CD4-positive, alpha-beta T cell treated with Interferon gamma for 1 hour (primary cell): Measurements from ENCODE around the gene RNF112.
"Not testable (repeated sequence)": the region's sequence is repeated elsewhere in the genome, so short reads cannot be mapped to it uniquely, and the experiment has no call there.

ENCODE experiments used
- DNase-seq: peaks from one replicate; pipeline ENCODE4 v3.0.0-alpha.2; 2020

Gene RNF112

DNA sequence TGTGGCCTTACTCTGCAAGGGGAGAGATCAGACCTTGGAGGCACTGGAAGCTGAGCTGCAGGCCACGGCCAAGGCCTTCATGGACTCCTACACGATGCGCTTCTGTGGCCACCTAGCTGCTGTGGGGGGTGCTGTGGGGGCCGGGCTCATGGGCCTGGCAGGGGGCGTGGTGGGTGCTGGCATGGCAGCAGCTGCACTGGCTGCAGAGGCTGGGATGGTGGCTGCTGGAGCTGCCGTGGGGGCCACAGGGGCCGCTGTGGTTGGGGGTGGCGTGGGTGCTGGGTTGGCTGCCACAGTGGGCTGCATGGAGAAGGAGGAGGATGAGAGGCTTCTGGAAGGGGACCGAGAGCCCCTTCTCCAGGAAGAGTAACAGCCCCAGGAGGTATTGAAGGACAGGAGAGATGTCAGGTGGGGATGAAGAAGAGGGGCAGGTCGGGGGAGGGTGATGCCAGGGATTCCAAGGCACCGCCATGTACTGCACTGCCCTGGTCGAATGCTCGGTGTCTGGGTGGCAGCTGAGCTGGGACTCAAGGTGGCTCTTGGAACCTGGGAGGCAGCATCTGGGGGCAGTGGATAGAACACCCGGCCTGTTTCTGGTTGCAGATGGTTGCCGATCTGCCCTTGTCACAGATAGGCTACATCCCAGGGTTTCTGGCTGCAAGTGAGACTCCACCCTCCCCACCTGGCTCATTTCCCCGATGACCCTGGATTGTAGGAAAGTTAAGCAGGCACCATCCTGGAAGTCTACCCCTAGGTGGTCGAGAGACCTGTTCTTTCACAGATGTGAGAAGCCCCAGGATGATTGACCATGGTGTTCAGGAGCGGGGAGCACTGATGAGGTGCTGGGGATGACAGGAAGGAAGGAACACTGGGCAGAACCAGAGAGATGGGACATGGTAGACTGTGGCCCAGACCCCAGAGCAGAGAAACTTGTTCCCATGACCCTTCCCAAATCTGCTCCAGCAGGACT, 5.1 kb downstream of the RNF112 start:
- no peak for DNase-seq

DNA sequence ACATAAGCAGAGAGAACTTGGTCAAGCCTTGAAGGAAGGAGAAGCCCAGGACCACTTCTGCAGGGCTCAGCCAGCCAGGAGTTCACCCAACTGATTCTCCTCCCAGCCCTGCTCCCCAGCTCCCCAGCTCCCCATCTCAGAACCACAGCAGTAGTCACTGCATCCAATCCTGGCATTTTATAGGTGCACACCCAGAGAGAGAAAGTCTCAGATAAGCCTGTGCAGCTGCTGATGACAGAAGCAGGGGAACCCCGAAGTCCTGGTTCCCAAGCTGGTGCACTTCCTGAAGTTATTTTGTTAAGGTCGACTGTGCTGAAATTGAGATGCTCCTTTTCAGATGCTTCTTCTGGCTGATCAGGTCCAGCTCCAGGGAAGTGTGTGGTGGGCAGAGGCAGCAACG, 6.6 kb downstream of the RNF112 start:
- DNase-seq, result no peak

DNA sequence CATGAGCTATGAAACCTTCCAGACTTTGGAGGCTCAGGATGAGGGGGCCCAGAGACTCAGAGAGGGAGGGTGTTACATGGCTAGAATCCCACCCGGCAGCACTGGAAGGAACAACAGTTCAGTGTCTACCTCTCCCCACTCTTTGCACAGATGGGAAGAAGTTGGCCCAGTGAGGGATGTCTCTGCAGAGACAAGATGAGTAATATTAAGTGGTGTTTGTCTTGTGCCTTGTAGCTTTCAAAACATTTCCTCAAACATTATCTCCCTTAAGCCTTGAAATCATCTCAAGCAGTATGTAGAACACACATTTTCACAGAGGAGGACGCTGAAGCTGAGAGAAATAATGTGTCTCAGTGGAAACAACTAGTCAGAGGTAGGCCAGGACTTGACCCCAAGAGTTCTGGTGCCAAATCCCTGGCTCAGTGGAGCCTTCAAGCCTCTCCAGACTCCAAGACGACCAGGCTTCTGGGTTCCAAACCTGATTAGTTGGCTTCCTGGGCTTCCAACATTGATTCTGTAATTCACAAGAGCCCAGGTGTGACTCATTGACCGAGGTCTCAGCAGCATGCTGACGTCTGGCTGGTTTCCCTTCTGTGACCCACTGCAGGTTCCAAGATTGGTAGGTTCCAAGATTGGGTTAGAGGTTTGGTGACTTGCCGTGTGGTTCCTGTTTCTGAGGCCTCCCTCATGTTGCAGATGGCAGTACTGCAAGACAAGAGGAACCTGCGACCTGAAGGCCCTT, 7.4 kb downstream of the RNF112 start:
- DNase-seq, result peak; percentile 36

DNA sequence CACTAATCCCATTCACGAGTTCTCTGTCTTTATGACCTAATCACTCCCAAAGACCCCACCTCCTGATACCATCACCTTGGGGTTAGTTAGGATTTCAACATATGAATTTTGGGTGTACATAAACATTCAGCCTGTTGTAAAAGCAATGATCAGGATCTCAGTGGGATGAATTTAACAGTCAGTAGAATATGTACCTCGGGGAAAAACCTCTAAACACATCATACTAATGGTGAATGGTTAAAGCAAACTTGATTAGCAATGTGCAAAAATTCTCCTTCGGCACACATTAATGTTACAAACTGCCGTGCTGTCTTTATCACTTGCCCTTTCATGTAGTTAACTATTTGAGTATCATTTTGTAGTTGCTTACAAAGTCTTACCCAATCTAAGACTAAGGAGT, 10.2 kb downstream of the RNF112 start:
- no peak for DNase-seq

DNA sequence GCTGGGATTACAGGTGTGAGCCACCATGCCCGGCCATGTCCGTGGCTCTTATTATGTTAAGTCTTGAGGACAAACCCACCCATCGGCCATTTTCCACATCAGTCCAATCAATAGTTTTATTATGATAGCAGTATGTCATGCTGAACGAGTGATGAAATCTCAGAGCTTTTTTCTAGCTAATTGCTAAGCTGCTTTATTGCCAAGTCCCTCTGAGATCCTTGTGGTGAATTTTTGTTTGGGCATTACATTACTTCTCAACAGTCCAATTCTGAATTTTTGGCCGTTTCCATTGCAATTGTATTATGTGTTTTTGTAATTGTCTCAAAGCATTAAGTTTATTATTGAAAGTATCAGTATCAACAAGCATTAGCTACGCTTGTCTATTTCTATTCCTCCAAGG, 10.9 kb downstream of the RNF112 start:
- DNase-seq, result no peak

DNA sequence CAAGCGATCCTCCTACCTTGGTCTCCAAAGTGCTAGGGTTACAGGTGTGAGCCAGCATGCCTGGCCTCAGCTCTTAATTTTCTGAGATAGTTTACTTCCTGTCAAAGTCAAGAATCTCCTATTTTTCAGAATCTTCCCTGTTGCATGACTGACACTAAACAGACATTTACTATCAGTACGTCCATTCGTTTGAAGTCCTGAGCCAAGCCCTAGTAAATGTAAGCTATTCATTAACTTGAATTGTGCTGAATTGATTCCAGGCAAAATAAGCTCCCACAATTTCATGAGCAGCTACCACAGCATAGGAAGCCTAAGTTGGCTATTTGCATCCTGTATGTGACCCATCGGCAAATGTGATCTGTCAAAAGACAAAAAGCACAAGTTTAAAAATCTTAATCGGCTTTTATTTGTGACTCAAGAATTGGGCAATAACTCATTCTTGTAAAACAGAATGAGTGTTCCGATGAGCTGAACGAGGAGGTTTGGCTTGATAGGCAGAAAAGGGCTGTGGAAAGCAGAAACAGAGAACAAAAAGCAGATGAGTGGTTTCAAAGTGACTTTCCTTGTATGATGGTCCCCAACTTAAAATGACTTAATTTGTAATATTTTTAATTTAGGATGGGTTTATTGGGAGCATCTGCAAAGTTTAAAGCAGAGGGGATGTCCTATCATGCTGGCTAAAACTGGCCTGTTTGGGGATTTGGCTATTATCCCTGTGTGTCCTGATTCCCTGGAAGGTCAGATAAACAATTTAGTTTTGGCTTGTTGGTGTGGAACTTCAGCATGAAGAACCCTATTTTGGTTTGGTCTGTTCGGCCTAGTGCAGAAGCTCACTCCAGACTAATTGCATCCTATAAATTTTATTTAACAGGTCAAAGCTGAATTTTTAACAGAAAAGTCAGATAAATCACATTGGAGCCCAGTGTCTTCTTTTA, 14.2 kb downstream of the RNF112 start:
- DNase-seq, result no peak

DNA sequence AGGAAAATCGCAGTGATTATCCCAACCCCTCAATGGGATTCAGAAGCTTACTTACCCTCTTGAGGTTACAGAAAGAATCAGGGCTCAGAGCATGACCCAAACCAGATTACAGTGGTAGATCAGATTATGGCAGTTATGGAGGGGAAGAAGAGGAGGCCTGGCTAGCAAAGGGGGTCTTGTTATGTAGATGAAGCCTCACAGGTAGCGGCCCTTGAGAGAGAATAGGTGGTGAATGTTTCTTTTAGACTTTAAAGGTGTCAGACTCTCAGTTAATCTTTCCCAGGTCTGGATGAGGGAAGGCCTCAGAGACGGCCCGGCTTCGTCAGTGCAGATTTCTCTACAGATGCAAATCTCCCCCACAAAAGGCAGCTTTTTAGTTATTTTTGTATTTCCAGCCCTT, 15.6 kb downstream of the RNF112 start:
- DNase-seq, result no peak

DNA sequence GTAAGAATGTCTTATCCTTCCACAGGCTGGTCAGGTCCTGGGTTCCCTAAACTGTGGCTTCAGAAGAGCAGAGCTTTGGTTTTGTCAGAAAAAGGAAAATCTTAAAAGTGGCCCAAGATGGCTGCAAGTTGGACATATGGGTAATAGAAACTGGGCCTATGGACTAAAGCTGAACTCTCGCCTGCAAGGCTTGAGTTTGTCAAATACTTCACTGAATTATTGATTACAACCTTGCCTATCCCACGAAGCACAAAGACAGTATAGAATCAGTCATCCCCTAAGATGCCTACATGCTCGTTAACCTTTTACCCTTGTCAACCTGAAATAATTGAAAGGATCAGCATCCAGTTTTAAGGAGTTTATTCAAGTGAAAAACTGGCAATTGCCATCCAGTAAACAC, 20.7 kb downstream of the RNF112 start:
- DNase-seq, result no peak

DNA sequence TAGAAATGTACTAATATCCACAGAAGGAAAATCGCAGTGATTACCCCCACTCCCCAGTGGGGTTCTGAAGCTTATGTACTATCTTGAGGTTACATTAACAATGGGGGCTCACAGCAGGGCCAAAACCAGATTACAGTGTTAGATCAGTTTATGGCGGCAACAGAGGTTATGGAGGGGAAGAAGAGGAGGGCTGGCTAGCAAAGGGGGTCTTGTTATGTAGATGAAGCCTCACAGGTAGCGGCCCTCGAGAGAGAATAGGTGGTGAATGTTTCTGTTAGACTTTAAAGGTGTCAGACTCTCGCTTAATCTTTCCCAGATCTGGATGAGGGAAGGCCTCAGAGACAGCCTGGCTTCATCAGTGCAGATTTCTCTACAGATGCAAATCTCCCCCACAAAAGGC, 22.2 kb downstream of the RNF112 start:
- no peak for DNase-seq

DNA sequence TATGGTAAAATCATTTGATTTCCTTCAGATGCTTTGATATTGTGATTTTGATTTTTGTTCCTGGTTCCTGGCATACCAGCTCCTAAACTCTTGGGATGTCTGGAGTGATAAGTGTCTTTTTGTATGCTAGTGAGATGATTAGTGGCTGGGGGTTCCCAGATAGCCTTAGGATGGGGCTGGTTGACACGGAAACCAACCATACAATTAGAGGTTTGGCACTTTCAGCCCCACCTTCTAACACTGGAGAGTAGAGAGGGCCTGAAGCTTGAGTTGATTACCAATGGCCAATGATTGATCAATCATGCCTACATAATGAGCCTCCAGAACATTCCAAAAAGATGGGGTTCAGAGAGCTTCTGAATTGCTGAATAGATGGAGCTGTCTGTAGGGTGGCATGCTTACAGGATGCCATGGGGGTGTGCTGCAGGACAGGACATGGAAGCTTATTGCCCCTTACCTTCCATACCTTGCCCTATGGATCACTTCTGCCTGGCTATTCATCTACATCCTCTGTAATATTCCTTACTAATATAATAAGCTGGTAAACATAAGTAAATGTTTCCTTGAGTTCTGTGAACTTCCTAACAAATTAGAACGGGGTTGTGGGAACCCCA, 22.8 kb downstream of the RNF112 start:
- DNase-seq, result no peak

DNA sequence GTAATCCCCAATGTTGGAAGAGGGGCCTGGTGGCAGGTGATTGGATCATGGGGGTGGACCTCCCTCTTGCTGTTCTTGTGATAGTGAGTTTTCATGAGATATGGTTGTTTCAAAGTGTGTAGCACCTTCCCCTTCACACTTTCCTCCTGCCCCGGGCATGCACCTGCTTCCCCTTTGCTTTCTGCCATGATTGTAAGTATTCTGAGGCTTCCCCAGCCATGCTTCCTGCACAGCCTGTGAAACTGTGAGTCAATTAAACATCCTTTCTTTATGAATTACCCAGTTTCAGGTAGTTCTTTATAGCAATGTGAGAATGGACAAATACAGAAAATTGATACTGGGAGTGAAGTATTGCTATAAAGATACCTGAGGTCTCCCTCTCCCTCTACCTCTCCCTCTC, 29.4 kb downstream of the RNF112 start:
- no peak for DNase-seq

DNA sequence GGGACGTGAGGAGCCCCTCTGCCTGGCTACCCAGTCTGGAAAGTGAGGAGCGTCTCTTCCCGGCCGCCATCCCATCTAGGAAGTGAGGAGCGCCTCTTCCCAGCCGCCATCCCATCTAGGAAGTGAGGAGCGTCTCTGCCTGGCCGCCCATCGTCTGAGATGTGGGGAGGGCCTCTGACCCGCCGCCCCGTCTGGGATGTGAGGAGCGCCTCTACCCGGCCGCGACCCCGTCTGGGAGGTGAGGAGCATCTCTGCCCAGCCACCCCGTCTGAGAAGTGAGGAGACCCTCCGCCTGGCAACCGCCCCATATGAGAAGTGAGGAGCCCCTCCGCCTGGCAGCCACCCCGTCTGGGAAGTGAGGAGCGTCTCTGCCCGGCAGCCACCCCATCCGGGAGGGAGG, 30.3 kb downstream of the RNF112 start:
- not testable (repeated sequence) for DNase-seq

DNA sequence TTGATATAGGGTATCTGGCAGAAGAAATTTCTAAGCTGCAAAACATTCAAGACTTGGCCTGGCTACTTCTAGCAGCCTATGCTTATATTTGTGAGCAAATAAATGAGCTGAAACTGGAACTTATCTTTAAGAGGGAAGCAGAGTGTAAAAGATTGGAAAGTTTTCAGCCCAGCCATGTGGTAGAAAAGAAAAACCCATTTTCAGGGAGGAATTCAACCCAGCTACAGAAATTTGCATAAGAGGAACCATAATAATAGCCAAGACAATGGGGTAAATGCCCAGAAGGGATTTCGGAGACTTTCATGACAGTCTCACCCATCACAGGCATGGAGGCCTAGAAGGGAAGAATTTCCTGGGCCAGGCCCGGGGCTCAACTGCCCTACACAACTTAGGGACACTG, 31.7 kb downstream of the RNF112 start:
- no peak for DNase-seq

DNA sequence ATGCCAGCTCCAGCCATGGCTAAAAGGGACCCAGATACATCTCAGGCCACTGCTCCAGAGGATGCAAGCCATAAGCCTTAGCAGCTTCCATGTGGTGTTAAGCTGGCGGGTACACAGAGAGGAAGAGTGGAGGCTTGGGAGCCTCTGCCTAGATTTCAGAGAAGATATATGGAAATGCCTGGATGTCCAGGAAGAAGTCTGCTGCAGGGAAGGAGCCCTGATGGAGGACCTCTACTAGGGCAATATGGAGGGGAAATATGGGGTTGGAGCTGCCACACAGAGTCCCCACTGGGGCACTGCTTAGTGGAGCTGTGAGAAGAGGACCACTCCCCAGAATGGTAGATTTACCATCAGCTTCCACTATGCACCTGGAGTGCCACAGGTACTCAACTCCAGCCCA, 32.1 kb downstream of the RNF112 start:
- no peak for DNase-seq

DNA sequence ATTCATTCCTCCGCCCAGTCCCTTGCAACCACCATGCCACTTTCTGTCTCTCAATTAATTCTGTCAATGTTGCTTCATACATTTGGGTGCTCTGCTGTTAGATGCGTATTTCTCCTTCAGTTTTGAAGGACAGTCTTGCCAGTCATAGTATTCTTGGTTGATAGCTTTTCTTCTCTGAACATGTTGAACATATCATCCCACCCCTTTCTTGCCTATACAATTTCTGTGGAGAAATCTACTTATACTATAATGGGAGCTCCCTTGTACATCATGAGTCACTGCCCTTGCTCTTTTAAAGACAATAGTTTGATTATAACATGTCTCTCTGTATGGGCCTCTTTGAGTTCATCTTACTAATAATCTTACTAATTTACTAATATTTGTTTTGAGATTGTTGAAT, 34.1 kb downstream of the RNF112 start:
- DNase-seq, result no peak

DNA sequence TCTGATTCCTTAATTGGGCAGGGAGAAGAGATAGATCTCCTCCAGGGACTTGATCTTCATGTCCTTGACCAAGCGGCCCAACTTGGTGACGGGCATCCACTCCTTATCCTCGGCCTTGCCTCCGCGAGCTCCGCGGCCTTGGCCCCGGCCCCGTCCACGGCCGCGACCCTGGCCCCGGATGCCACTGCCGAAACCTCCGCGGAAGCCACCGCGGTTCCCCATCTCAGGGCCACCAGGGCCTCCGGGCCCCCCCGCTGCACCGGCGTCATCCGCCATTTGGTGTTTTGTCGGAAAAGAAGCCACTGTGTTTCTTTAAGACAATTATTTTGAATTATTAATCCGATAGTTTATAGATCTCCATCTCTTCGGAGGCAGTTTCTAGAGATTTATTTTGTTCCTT, 35.5 kb downstream of the RNF112 start:
- not testable (repeated sequence) for DNase-seq

DNA sequence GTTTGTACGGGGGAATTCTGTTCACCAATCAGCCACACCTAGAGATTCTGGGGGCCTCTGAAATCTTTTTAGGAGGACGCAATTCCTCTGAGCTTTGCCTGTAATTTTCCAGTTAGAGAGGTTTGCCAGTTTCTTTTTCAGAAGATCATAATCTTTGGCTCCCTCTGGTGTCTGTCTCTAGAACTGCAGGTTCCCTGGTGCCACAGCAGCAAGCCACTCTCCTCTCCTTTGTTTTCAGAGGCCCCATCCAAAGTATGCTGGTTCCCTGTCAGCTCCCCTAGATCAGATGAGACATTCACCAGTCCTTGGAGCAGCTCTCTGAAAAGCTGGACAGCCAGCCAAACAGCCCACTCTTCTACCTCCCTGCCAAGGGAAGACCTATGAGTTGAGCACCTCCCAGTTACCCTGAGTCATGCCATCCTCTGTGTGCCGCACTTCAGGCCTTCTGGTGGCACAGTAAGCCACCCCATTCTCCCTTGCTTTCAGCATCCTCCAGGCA, 36.1 kb downstream of the RNF112 start:
- peak; percentile 46 for DNase-seq

DNA sequence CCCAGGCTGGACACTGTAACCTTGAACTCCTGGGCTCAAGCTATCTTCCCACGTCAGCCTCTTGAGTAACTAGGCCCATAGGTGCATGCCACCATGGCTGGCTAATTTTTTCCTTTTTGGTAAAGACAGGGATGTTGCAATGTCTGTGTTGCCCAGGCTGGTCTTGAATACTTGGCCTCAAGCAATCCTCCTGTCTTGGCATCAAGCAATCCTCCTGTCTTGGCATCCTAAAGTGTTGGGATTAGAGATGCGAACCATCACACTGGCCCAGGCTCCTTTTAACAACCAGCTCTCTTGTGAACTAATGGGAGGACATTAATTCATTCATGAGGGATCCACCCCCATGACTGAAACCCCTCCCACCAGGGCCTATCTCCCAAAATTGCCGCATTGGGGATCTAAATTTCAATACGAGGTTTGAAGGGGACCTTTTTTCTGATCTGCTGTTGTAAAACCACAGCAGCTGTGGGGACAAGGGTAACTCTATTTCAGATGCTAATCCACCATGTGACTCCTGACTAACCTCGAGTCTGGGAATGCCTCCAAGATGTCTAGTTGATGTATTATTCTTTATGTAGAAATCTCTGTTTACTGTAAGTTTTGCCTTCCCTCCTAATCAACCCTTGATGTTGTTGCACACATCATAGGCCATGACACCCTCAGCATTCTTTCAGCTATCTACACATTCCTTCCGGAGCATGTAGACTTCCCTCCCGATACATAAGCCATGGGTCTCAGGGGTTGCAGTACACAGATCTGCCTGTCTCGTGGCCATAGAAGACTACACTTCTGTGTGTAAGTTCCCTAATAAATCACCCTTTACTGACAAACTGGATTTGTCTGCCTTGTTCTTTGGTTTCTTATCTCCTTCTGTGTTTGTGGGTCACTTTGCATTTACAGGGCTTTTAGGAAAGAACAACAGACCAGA, 37.6 kb downstream of the RNF112 start:
- no peak for DNase-seq

DNA sequence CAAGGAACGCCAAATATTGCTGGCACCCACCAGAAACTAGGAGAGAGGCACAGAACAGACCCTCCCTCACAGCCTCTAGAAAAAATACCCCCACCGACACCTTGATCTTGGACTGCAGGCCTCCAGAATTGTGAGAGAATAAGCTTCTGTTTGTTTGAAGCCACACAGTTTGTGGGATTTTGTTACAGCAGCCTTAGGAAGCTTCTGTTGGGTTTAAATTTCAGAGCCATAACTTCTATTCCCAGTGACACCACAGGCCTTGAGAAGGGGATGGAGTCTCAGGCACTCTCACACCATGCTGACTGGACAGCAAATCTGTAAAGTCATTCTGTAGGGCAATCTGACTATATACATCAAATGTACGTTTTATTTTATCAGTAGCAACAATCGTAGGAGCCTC, 38.6 kb downstream of the RNF112 start:
- DNase-seq, result no peak

DNA sequence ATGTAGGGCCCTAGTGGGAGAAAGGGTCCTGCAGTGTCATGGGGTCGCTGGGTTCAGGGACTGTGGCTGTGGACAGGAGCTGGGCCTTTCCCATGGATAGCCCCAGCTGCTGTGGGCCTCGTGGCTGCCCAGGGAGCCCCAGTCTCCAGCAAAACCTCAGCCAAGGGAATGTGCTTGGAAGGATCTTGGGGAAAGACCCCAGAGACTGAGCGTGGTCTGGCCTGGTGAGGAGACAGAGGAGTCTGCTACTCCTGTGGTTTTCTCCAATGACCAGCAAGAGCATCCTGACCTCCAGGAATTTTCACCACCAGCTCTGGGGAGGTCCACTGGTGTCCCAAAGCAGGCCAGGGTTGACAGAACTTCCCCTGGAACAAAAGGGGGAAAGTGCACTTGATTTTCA, 42.3 kb downstream of the RNF112 start:
- no peak for DNase-seq

DNA sequence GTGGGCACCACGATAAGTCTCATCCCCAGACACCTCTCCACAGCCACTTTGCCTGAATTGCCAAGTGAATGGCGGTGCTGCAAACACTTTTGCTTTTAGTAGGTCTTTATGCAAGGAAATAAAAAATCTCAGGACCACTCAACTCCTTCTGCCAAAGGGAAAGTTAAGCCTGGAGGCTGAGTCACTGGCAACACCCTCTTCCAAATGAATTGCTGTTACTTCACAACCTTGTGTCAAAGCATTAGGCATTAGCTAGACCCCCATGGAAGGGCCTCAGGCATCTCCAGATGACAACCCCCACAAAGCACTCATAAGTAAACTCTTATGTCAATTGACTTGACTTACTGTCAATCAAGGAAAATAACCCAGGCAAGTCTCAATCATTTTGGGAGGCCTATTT, 43.0 kb downstream of the RNF112 start:
- DNase-seq, result no peak
